SK-N-SH treated with all-trans-retinoic acid at 6 μM for 48 hours (cell line): ENCODE measurements around the gene RUNDC1.

Experiments
- ATAC-seq: fragments of 200-7000 bp; cut with Tn5 transposase; 3 replicates; pipeline ENCODE4 v1.9.1; 2020; ENCODE audit warnings: mild to moderate bottlenecking, moderate library complexity
- ARNTL ChIP-seq: fragments of 450-650 bp; formaldehyde crosslinking; IDR thresholded peaks from 2 replicates; pipeline ENCODE4 v1.5.0; 2020; ENCODE audit warnings: low read depth, mild to moderate bottlenecking, moderate library complexity, borderline replicate concordance
- BACH2 ChIP-seq: fragments of 250-450 bp; sonication (Bioruptor Pico); IDR thresholded peaks from 2 replicates; pipeline ENCODE4 v1.9.0; 2021; ENCODE audit warnings: mild to moderate bottlenecking, borderline replicate concordance
- ESRRG ChIP-seq: fragments of 250-450 bp; sonication (Bioruptor Pico); IDR thresholded peaks from 2 replicates; pipeline ENCODE4 v1.6.1; 2021; ENCODE audit warnings: mild to moderate bottlenecking
- GLIS3 ChIP-seq: fragments of 250-450 bp; sonication (Bioruptor Pico); IDR thresholded peaks from 2 replicates; pipeline ENCODE4 v1.5.0; 2020; ENCODE audit warnings: mild to moderate bottlenecking, moderate library complexity
- ISL1 ChIP-seq: fragments of 250-450 bp; sonication (Bioruptor Pico); IDR thresholded peaks from 2 replicates; pipeline ENCODE4 v2.1.2; 2022; ENCODE audit warnings: mild to moderate bottlenecking, moderate library complexity
- OSR1 ChIP-seq: fragments of 250-450 bp; sonication (Bioruptor Pico); IDR thresholded peaks from 2 replicates; pipeline ENCODE4 v1.8.0; 2022; ENCODE audit warnings: moderate library complexity, mild to moderate bottlenecking, inconsistent platforms
- PPARA ChIP-seq: fragments of 250-450 bp; sonication (Bioruptor Pico); IDR thresholded peaks from 2 replicates; pipeline ENCODE4 v1.5.0; 2020; ENCODE audit warnings: mild to moderate bottlenecking, borderline replicate concordance
- RARB ChIP-seq: fragments of 250-450 bp; sonication (Bioruptor Pico); IDR thresholded peaks from 2 replicates; pipeline ENCODE4 v1.8.0; 2021; ENCODE audit warnings: mild to moderate bottlenecking, moderate library complexity
- SNAI2 ChIP-seq: fragments of 250-450 bp; sonication (Bioruptor Pico); IDR thresholded peaks from 2 replicates; pipeline ENCODE4 v1.5.0; 2020; ENCODE audit warnings: mild to moderate bottlenecking, moderate library complexity
- TOX ChIP-seq: fragments of 250-450 bp; sonication (Bioruptor Pico); IDR thresholded peaks from 2 replicates; pipeline ENCODE4 v1.8.0; 2021; ENCODE audit warnings: mild to moderate bottlenecking, moderate library complexity, borderline replicate concordance
- ZC3H10 ChIP-seq: fragments of 250-450 bp; sonication (Bioruptor Pico); IDR thresholded peaks from 2 replicates; pipeline ENCODE4 v1.5.1; 2021; ENCODE audit warnings: mild to moderate bottlenecking, moderate library complexity
- ZFP3 ChIP-seq: fragments of 250-450 bp; sonication (Bioruptor Pico); IDR thresholded peaks from 2 replicates; pipeline ENCODE4 v1.5.0; 2020; ENCODE audit warnings: mild to moderate bottlenecking, moderate library complexity
- ZFP30 ChIP-seq: fragments of 450-650 bp; formaldehyde crosslinking; IDR thresholded peaks from 2 replicates; pipeline ENCODE4 v1.5.0; 2022; ENCODE audit warnings: mild to moderate bottlenecking, moderate library complexity
- ZNF70 ChIP-seq: fragments of 450-650 bp; formaldehyde crosslinking; IDR thresholded peaks from 2 replicates; pipeline ENCODE4 v1.5.0; 2020; ENCODE audit warnings: mild to moderate bottlenecking, moderate library complexity
- ZNF8 ChIP-seq: fragments of 450-650 bp; formaldehyde crosslinking; IDR thresholded peaks from 2 replicates; pipeline ENCODE4 v1.5.0; 2020; ENCODE audit warnings: mild to moderate bottlenecking, moderate library complexity
- TF ChIP-seq, protein P1 (sequence below): fragments of 250-450 bp; sonication (Bioruptor Pico); IDR thresholded peaks from 2 replicates; pipeline ENCODE4 v1.5.1; 2020; ENCODE audit warnings: low read depth, mild to moderate bottlenecking, moderate library complexity
- TF ChIP-seq, protein P2 (sequence below): fragments of 250-450 bp; sonication (Bioruptor Pico); IDR thresholded peaks from 2 replicates; pipeline ENCODE4 v1.5.0; 2020; ENCODE audit warnings: mild to moderate bottlenecking, moderate library complexity
- TF ChIP-seq, protein P3 (sequence below): fragments of 250-450 bp; sonication (Bioruptor Pico); IDR thresholded peaks from 2 replicates; pipeline ENCODE4 v1.5.1; 2021; ENCODE audit warnings: mild to moderate bottlenecking, moderate library complexity
- TF ChIP-seq, protein P4 (sequence below): fragments of 250-450 bp; sonication (Bioruptor Pico); IDR thresholded peaks from 2 replicates; pipeline ENCODE4 v1.8.0; 2020; ENCODE audit warnings: mild to moderate bottlenecking, moderate library complexity, borderline replicate concordance
- TF ChIP-seq, protein P5 (sequence below): fragments of 250-450 bp; sonication (Bioruptor Pico); IDR thresholded peaks from 2 replicates; pipeline ENCODE4 v1.8.0; 2021; ENCODE audit warnings: low read depth, mild to moderate bottlenecking, moderate library complexity, borderline replicate concordance

Gene RUNDC1

DNA sequence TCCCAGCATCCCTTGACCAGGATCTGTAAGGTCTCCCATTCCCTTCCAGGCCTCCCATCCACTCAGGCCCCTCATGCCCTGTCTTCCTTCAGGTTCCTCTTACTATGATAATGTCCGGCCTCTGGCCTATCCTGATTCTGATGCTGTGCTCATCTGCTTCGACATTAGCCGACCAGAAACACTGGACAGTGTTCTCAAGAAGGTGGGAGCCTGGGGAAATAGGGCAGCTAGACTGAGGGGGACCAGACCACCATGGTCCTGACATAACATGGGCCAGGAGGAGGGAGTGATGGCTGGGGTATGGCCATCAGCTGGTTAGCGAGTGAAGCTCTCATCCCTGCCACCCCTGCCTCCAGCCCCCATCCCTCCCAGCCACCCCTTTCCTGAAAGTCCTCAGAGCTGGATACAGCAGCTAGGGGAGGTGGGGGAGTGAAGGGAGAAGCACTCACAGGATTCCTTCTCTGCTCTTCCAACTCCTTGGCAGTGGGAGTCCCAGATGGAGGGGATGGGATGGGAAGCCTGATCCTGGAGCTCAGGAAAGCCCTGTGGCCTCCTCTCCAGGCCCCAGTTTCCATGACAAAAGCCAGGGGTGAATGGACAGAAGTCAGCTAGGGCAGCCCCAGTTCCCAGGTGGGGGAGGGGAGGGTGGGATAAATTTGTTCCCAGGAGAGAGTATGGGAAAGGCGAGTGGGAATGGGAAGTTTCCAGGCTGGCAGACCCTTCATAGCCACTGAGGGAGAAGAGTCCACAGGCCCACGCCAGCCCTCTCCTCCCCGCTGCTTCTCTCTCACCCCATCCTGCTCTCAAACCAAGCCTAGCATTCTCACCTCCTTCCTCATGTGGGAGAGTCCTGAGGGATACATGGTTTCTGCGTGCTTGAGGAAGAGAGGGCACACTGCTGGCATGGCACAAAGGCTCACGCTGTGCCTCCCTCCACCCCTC is 47.0 kb downstream of the RUNDC1 start:
- ATAC-seq: no peak

DNA sequence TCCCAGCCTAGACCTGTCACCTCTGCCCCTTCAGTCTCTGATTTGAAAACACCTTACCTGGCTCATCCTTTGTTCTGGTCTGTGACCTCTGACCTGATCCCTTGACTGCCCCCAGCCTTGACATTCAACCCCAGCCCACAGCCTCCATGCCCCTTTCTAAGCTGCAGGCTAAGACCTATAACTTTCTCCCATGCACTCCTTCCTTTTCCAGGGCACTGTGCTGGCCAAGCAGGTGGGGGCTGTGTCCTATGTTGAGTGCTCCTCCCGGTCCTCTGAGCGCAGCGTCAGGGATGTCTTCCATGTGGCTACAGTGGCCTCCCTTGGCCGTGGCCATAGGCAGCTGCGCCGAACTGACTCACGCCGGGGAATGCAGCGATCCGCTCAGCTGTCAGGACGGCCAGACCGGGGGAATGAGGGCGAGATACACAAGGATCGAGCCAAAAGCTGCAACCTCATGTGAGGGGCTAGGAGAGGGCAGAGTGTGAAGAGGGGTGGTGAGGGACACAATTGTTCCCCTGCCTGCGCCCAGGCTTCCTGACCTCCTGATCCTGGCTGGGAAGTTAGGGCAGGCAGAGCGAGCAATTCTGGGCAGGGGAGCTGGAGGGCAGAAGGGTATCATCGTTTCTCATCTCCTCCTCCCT is 48.0 kb downstream of the RUNDC1 start:
- no peak for ATAC-seq

More for the DNA sequence above, 47.0 kb downstream of the RUNDC1 start:
- TF ChIP-seq BACH2 (CRISPR knock-in tag) (no peak), SNAI2 (CRISPR knock-in tag) (no peak), ISL1 (no peak), ZFP30 (no peak), OSR1 (CRISPR knock-in tag) (no peak), ESRRG (no peak), ZNF8 (CRISPR knock-in tag) (no peak), ZFP3 (CRISPR knock-in tag) (no peak), ZC3H10 (CRISPR knock-in tag) (no peak), ARNTL (CRISPR knock-in tag) (no peak)
- TF ChIP-seq, protein P1, sequence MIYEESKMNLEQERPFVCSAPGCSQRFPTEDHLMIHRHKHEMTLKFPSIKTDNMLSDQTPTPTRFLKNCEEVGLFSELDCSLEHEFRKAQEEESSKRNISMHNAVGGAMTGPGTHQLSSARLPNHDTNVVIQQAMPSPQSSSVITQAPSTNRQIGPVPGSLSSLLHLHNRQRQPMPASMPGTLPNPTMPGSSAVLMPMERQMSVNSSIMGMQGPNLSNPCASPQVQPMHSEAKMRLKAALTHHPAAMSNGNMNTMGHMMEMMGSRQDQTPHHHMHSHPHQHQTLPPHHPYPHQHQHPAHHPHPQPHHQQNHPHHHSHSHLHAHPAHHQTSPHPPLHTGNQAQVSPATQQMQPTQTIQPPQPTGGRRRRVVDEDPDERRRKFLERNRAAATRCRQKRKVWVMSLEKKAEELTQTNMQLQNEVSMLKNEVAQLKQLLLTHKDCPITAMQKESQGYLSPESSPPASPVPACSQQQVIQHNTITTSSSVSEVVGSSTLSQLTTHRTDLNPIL: no peak
- TF ChIP-seq, protein P2, sequence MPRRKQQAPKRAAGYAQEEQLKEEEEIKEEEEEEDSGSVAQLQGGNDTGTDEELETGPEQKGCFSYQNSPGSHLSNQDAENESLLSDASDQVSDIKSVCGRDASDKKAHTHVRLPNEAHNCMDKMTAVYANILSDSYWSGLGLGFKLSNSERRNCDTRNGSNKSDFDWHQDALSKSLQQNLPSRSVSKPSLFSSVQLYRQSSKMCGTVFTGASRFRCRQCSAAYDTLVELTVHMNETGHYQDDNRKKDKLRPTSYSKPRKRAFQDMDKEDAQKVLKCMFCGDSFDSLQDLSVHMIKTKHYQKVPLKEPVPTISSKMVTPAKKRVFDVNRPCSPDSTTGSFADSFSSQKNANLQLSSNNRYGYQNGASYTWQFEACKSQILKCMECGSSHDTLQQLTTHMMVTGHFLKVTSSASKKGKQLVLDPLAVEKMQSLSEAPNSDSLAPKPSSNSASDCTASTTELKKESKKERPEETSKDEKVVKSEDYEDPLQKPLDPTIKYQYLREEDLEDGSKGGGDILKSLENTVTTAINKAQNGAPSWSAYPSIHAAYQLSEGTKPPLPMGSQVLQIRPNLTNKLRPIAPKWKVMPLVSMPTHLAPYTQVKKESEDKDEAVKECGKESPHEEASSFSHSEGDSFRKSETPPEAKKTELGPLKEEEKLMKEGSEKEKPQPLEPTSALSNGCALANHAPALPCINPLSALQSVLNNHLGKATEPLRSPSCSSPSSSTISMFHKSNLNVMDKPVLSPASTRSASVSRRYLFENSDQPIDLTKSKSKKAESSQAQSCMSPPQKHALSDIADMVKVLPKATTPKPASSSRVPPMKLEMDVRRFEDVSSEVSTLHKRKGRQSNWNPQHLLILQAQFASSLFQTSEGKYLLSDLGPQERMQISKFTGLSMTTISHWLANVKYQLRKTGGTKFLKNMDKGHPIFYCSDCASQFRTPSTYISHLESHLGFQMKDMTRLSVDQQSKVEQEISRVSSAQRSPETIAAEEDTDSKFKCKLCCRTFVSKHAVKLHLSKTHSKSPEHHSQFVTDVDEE (CRISPR knock-in tag): no peak
- TF ChIP-seq, protein P3, sequence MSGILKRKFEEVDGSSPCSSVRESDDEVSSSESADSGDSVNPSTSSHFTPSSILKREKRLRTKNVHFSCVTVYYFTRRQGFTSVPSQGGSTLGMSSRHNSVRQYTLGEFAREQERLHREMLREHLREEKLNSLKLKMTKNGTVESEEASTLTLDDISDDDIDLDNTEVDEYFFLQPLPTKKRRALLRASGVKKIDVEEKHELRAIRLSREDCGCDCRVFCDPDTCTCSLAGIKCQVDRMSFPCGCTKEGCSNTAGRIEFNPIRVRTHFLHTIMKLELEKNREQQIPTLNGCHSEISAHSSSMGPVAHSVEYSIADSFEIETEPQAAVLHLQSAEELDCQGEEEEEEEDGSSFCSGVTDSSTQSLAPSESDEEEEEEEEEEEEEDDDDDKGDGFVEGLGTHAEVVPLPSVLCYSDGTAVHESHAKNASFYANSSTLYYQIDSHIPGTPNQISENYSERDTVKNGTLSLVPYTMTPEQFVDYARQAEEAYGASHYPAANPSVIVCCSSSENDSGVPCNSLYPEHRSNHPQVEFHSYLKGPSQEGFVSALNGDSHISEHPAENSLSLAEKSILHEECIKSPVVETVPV (CRISPR knock-in tag): no peak
- TF ChIP-seq, protein P4, sequence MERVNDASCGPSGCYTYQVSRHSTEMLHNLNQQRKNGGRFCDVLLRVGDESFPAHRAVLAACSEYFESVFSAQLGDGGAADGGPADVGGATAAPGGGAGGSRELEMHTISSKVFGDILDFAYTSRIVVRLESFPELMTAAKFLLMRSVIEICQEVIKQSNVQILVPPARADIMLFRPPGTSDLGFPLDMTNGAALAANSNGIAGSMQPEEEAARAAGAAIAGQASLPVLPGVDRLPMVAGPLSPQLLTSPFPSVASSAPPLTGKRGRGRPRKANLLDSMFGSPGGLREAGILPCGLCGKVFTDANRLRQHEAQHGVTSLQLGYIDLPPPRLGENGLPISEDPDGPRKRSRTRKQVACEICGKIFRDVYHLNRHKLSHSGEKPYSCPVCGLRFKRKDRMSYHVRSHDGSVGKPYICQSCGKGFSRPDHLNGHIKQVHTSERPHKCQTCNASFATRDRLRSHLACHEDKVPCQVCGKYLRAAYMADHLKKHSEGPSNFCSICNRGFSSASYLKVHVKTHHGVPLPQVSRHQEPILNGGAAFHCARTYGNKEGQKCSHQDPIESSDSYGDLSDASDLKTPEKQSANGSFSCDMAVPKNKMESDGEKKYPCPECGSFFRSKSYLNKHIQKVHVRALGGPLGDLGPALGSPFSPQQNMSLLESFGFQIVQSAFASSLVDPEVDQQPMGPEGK (CRISPR knock-in tag): no peak

More for the DNA sequence above, 48.0 kb downstream of the RUNDC1 start:
- TF ChIP-seq ZNF70 (CRISPR knock-in tag) (no peak), PPARA (no peak), ESRRG (no peak), ARNTL (CRISPR knock-in tag) (no peak), RARB (CRISPR knock-in tag) (no peak), BACH2 (CRISPR knock-in tag) (no peak), TOX (no peak), GLIS3 (CRISPR knock-in tag) (no peak)
- TF ChIP-seq, protein P3 (CRISPR knock-in tag): no peak
- TF ChIP-seq, protein P4 (CRISPR knock-in tag): no peak
- TF ChIP-seq, protein P5, sequence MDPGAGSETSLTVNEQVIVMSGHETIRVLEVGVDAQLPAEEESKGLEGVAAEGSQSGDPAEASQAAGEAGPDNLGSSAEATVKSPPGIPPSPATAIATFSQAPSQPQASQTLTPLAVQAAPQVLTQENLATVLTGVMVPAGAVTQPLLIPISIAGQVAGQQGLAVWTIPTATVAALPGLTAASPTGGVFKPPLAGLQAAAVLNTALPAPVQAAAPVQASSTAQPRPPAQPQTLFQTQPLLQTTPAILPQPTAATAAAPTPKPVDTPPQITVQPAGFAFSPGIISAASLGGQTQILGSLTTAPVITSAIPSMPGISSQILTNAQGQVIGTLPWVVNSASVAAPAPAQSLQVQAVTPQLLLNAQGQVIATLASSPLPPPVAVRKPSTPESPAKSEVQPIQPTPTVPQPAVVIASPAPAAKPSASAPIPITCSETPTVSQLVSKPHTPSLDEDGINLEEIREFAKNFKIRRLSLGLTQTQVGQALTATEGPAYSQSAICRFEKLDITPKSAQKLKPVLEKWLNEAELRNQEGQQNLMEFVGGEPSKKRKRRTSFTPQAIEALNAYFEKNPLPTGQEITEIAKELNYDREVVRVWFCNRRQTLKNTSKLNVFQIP (CRISPR knock-in tag): no peak
